GM19467 (cell line): ENCODE results near the gene URM1.

Source experiments
- ATAC-seq: cut with Tn5 transposase; IDR thresholded peaks from one replicate; pipeline ENCODE4 v1.9.1; 2021; ENCODE audit warnings: mild to moderate bottlenecking, moderate library complexity; ENCODE audit not compliant: unreplicated experiment

The URM1 gene

GRCh38 chr9:128344931-128345605 lies 26.1 kb upstream of the URM1 start:
- no peak for ATAC-seq

GRCh38 chr9:128349125-128349524 lies 22.0 kb upstream of the URM1 start:
- no peak for ATAC-seq

GRCh38 chr9:128349772-128350171 lies 21.4 kb upstream of the URM1 start:
- no peak for ATAC-seq

GRCh38 chr9:128355451-128355850 lies 15.7 kb upstream of the URM1 start:
- ATAC-seq, result no peak

- ATAC-seq, result no peak
Measured at GRCh38 chr9:128358090-128358489, 13.1 kb upstream of the URM1 start.

- ATAC-seq, result no peak
Measured at GRCh38 chr9:128358861-128359260, 12.3 kb upstream of the URM1 start.

- ATAC-seq, result no peak
Measured at GRCh38 chr9:128360826-128361225, 10.3 kb upstream of the URM1 start.

- no peak for ATAC-seq
Measured at GRCh38 chr9:128361296-128361985, 9.7 kb upstream of the URM1 start.

- no peak for ATAC-seq
Measured at GRCh38 chr9:128361986-128362646, 9.1 kb upstream of the URM1 start.

- no peak for ATAC-seq
Measured at GRCh38 chr9:128362774-128363173, 8.4 kb upstream of the URM1 start.

GRCh38 chr9:128365525-128365924 lies 5.6 kb upstream of the URM1 start:
- no peak for ATAC-seq

- ATAC-seq, result no peak
Measured at GRCh38 chr9:128369024-128369706, 2.0 kb upstream of the URM1 start.

- ATAC-seq, result no peak
Measured at GRCh38 chr9:128370367-128370751, 815 bp upstream of the URM1 start.

GRCh38 chr9:128371630-128372117 lies 500 bp downstream of the URM1 start:
- no peak for ATAC-seq

- ATAC-seq, result no peak
Measured at GRCh38 chr9:128372188-128372641, 1.0 kb downstream of the URM1 start.

- ATAC-seq, result no peak
Measured at GRCh38 chr9:128372784-128373183, 1.6 kb downstream of the URM1 start.

- ATAC-seq, result no peak
Measured at GRCh38 chr9:128374221-128374675, 3.1 kb downstream of the URM1 start.

- ATAC-seq, result no peak
Measured at GRCh38 chr9:128375865-128376264, 4.7 kb downstream of the URM1 start.

GRCh38 chr9:128382261-128382660 lies 11.1 kb downstream of the URM1 start:
- no peak for ATAC-seq

GRCh38 chr9:128383007-128383753 lies 12.0 kb downstream of the URM1 start:
- ATAC-seq, result no peak
